AG04449 (cell line): ENCODE data around the gene GGT6.

Experiments used
- CTCF ChIA-PET: fragments of 350-600 bp; formaldehyde crosslinking; extraction: SDS; loops from one replicate; lab custom pipeline; 2021; ENCODE audit warnings: antibody characterized with exemption; lab: Yijun Ruan, JAX
- POLR2A ChIA-PET: fragments of 400-600, 350-600 bp; formaldehyde crosslinking; extraction: SDS; loops from one replicate; lab custom pipeline; 2020; ENCODE audit warnings: antibody characterized with exemption, inconsistent platforms; lab: Yijun Ruan, JAX
- DNase-seq: peaks from one replicate; pipeline ENCODE4 v3.0.0-alpha.2; 2010; ENCODE audit warnings: low read depth, low spot score
- H3K4me3 ChIP-seq: 2 replicates; pipeline ENCODE4 v1.5.1; 2011; ENCODE audit warnings: low read depth, mild to moderate bottlenecking, control low read depth, low read length
- CTCF ChIP-seq: IDR thresholded peaks from one replicate; pipeline ENCODE4 v1.5.1; 2011; ENCODE audit warnings: mild to moderate bottlenecking, moderate library complexity, low read length, control low read depth, inconsistent platforms; ENCODE audit not compliant: insufficient read depth; ENCODE audit errors: missing control alignments

The GGT6 gene

GRCh38 chr17:4548061-4548461 lies 12.3 kb downstream of the GGT6 start:
- H3K4me3 ChIP-seq: no peak overlapping the region
- DNase-seq: no peak
- ChIA-PET CTCF (interaction anchor here (1.6 to 13.2 kb wide), 2 partner anchors 18 to 127 kb away, joined by 3 to 137 read pairs; no protein-coding TSS in a partner anchor), POLR2A (no interaction called here)
- no peak for TF ChIP-seq CTCF

GRCh38 chr17:4547118-4547906 lies 13.1 kb downstream of the GGT6 start:
- H3K4me3 ChIP-seq: no peak overlapping the region
- ChIA-PET CTCF (interaction anchor here (13.2 kb wide), 1 partner anchor 19 kb away, joined by 137 read pairs; no protein-coding TSS in a partner anchor), POLR2A (interaction anchor here (0.7 kb wide), 1 partner anchor 9 kb away, joined by 3 read pairs; no protein-coding TSS in a partner anchor)
- no peak for DNase-seq
- TF ChIP-seq CTCF: no peak

- DNase-seq: no peak
- H3K4me3 ChIP-seq: no peak overlapping the region
- POLR2A ChIA-PET: interaction anchor here (1.6 kb wide), 1 partner anchor 10 kb away, joined by 5 read pairs; no protein-coding TSS in a partner anchor
- TF ChIP-seq CTCF: no peak
- CTCF ChIA-PET: interaction anchor here (1.0 to 1.8 kb wide), 2 partner anchors 20 to 22 kb away, joined by 3 to 10 read pairs; no protein-coding TSS in a partner anchor
Measured at GRCh38 chr17:4545217-4545951, 15.0 kb downstream of the GGT6 start.

GRCh38 chr17:4544951-4545216 lies 15.5 kb downstream of the GGT6 start:
- no peak for DNase-seq
- CTCF ChIA-PET: interaction anchor here (1.8 kb wide), 1 partner anchor 22 kb away, joined by 10 read pairs; no protein-coding TSS in a partner anchor
- H3K4me3 ChIP-seq: no peak overlapping the region
- TF ChIP-seq CTCF: no peak
- POLR2A ChIA-PET: interaction anchor here (1.6 kb wide), 1 partner anchor 10 kb away, joined by 5 read pairs; no protein-coding TSS in a partner anchor

- no peak for TF ChIP-seq CTCF
- CTCF ChIA-PET: interaction anchor here (1.8 kb wide), 1 partner anchor 23 kb away, joined by 10 read pairs; no protein-coding TSS in a partner anchor
- H3K4me3 ChIP-seq: no peak overlapping the region
- DNase-seq: no peak
- POLR2A ChIA-PET: interaction anchor here (1.6 kb wide), 1 partner anchor 9 kb away, joined by 5 read pairs; no protein-coding TSS in a partner anchor
Measured at GRCh38 chr17:4544135-4544950, 16.0 kb downstream of the GGT6 start.
